ENCODE results near the gene SH3D21. TPM values are rescaled to one million over a fixed set of nuclear protein-coding genes. Genes with fewer than 3 reads are reported as not detected.

The SH3D21 gene
- total RNA-seq, 2 donors from 2014 or later: 14.7 to 15.5 TPM

- peak; percentile 14 for DNase-seq
- no peaks in the 10 kb centered on the region for H3K27me3 ChIP-seq (ENCODE audit: control insufficient read depth, insufficient read depth, low read length, poor library complexity, severe bottlenecking)
- peaks cover 21% of the 10 kb centered on the region for H3K4me1 Mint-ChIP-seq
- H3K4me3 Mint-ChIP-seq: no peak overlapping the region
- H3K36me3 ChIP-seq (ENCODE audit: control insufficient read depth, insufficient read depth, low read length): peaks cover 53% of the 10 kb centered on the region
- no peak overlapping the region for H3K4me3 ChIP-seq (ENCODE audit: low read length)
- H3K27me3 Mint-ChIP-seq (ENCODE audit: insufficient read depth): peaks cover 2% of the 10 kb centered on the region
- no peak overlapping the region for H3K27ac Mint-ChIP-seq
- no peak for TF ChIP-seq CTCF (conservative IDR thresholded peaks at IDR 0.05)
- H3K9me3 Mint-ChIP-seq: no peaks in the 10 kb centered on the region
- H3K36me3 Mint-ChIP-seq (ENCODE audit: low read depth): peaks cover 62% of the 10 kb centered on the region
- H3K27ac ChIP-seq (ENCODE audit: low read depth, low read length): no peak overlapping the region
- no peak overlapping the region for H3K9ac ChIP-seq (ENCODE audit: extremely low read depth, low read length, poor library complexity, severe bottlenecking)
- no peaks in the 10 kb centered on the region for H3K9me3 ChIP-seq (ENCODE audit: control insufficient read depth, low read length)
- WGBS, 2 experiments (ENCODE audit: insufficient coverage in 1 of 2, insufficient read length in 1 of 2): 89 to 95% methylated on average over 3 to 5 of the region's 5 CpGs
- peaks cover 26% of the 10 kb centered on the region for H3K4me1 ChIP-seq (ENCODE audit: control insufficient read depth, insufficient read depth, low read length)
These were observed 2.9 kb upstream of the SH3D21 start for GRCh38 chr1:36303244-36303643.

- Mint-ChIP-seq H3K4me1 (peaks cover 21% of the 10 kb centered on the region), H3K27ac (no peak overlapping the region), H3K36me3 (ENCODE audit: low read depth) (peaks cover 60% of the 10 kb centered on the region), H3K4me3 (no peak overlapping the region), H3K9me3 (no peaks in the 10 kb centered on the region), H3K27me3 (ENCODE audit: insufficient read depth) (peaks cover 2% of the 10 kb centered on the region)
- WGBS, 2 experiments (ENCODE audit: insufficient coverage in 1 of 2, insufficient read length in 1 of 2): 98 to 100% methylated on average over 8 to 23 of the region's 23 CpGs
- Histone ChIP-seq H3K4me1 (ENCODE audit: control insufficient read depth, insufficient read depth, low read length) (peaks cover 26% of the 10 kb centered on the region), H3K36me3 (ENCODE audit: control insufficient read depth, insufficient read depth, low read length) (peaks cover 54% of the 10 kb centered on the region), H3K27ac (ENCODE audit: low read depth, low read length) (no peak overlapping the region), H3K4me3 (ENCODE audit: low read length) (no peak overlapping the region), H3K27me3 (ENCODE audit: control insufficient read depth, insufficient read depth, low read length, poor library complexity, severe bottlenecking) (no peaks in the 10 kb centered on the region), H3K9ac (ENCODE audit: extremely low read depth, low read length, poor library complexity, severe bottlenecking) (no peak overlapping the region), H3K9me3 (ENCODE audit: control insufficient read depth, low read length) (no peaks in the 10 kb centered on the region)
- peak; percentile 44 for DNase-seq
- no peak for TF ChIP-seq CTCF (conservative IDR thresholded peaks at IDR 0.05)
These were observed 2.4 kb upstream of the SH3D21 start for GRCh38 chr1:36303650-36304360.

GRCh38 chr1:36304521-36304920 lies 1.6 kb upstream of the SH3D21 start:
- Mint-ChIP-seq H3K9me3 (no peaks in the 10 kb centered on the region), H3K27ac (no peak overlapping the region)

More at GRCh38 chr1:36304521-36304920, 1.6 kb upstream of the SH3D21 start:
- Histone ChIP-seq H3K9ac (ENCODE audit: extremely low read depth, low read length, poor library complexity, severe bottlenecking) (no peak overlapping the region), H3K9me3 (ENCODE audit: control insufficient read depth, low read length) (no peaks in the 10 kb centered on the region), H3K4me3 (ENCODE audit: low read length) (no peak overlapping the region), H3K27ac (ENCODE audit: low read depth, low read length) (no peak overlapping the region), H3K36me3 (ENCODE audit: control insufficient read depth, insufficient read depth, low read length) (peaks cover 55% of the 10 kb centered on the region), H3K27me3 (ENCODE audit: control insufficient read depth, insufficient read depth, low read length, poor library complexity, severe bottlenecking) (no peaks in the 10 kb centered on the region), H3K4me1 (ENCODE audit: control insufficient read depth, insufficient read depth, low read length) (peaks cover 26% of the 10 kb centered on the region)
- Mint-ChIP-seq H3K36me3 (ENCODE audit: low read depth) (peaks cover 61% of the 10 kb centered on the region), H3K4me1 (peaks cover 21% of the 10 kb centered on the region), H3K4me3 (no peak overlapping the region), H3K27me3 (ENCODE audit: insufficient read depth) (peaks cover 2% of the 10 kb centered on the region)
- whole genome bisulfite sequencing, 2 experiments (ENCODE audit: insufficient coverage in 1 of 2, insufficient read length in 1 of 2): 96 to 100% methylated on average over 5 to 6 of the region's 7 CpGs
- DNase-seq: no peak
- TF ChIP-seq CTCF (conservative IDR thresholded peaks at IDR 0.05): no peak
